Hepatocyte (in vitro differentiated cells): ENCODE data around the gene TCAF2.
"Not testable (repeated sequence)": the region's sequence is repeated elsewhere in the genome, so short reads cannot be mapped to it uniquely, and the experiment has no call there.

Experiments used
- EZH2 ChIP-seq: fragments of 200-600 bp; sonication (generic); IDR thresholded peaks from 2 replicates; pipeline ENCODE4 v1.6.1; 2016; ENCODE audit warnings: antibody characterized with exemption, mild to moderate bottlenecking, borderline replicate concordance
- EZH2phosphoT487 ChIP-seq: fragments of 200-600 bp; sonication (generic); IDR thresholded peaks from one replicate; pipeline ENCODE4 v1.6.1; 2018; ENCODE audit warnings: antibody characterized with exemption, mild to moderate bottlenecking, low read depth, moderate library complexity; ENCODE audit not compliant: unreplicated experiment, severe bottlenecking
- TF ChIP-seq, protein P1 (sequence below): fragments of 200-600 bp; sonication (generic); IDR thresholded peaks from 2 replicates; pipeline ENCODE4 v1.5.1; 2016; ENCODE audit warnings: antibody characterized with exemption, mild to moderate bottlenecking; ENCODE audit not compliant: poor library complexity

DNA sequence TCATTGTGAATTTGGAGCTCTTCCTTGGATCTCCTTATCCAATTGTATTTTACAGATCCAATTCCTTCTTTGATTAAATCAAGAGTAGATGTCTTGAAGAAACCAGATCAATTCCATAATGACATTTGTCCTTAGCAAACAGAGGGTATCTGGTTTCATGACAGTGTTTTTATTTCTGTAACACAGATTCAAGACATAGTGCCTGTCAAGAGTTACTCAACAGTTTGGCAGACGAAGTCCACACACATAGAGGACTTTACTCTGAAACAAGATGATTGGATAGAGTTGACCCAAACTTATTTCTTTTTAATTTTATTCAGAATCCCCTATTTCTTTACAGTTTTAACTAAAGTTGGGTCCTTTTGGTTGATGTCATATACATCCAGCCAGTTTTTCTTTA is 14.7 kb upstream of the TCAF2 start:
- TF ChIP-seq, protein P1, sequence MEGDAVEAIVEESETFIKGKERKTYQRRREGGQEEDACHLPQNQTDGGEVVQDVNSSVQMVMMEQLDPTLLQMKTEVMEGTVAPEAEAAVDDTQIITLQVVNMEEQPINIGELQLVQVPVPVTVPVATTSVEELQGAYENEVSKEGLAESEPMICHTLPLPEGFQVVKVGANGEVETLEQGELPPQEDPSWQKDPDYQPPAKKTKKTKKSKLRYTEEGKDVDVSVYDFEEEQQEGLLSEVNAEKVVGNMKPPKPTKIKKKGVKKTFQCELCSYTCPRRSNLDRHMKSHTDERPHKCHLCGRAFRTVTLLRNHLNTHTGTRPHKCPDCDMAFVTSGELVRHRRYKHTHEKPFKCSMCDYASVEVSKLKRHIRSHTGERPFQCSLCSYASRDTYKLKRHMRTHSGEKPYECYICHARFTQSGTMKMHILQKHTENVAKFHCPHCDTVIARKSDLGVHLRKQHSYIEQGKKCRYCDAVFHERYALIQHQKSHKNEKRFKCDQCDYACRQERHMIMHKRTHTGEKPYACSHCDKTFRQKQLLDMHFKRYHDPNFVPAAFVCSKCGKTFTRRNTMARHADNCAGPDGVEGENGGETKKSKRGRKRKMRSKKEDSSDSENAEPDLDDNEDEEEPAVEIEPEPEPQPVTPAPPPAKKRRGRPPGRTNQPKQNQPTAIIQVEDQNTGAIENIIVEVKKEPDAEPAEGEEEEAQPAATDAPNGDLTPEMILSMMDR: not testable (repeated sequence)
- TF ChIP-seq EZH2, EZH2phosphoT487: not testable (repeated sequence)
